GM12873 (cell line): ENCODE results near the gene OTULINL.

ENCODE experiments used
- CTCF ChIP-seq: IDR thresholded peaks from 2 replicates; pipeline ENCODE4 v1.5.1; 2012; ENCODE audit warnings: low read depth, mild to moderate bottlenecking, moderate library complexity, low read length, control low read depth; ENCODE audit not compliant: insufficient read depth; ENCODE audit errors: missing control alignments

OTULINL gene

GRCh38 chr5:14556015-14556414, 25.6 kb upstream of the OTULINL start:
- TF ChIP-seq CTCF = no peak

GRCh38 chr5:14557203-14557770, 24.3 kb upstream of the OTULINL start:
- no peak for TF ChIP-seq CTCF

- TF ChIP-seq CTCF = no peak
Measured at GRCh38 chr5:14557791-14558415, 23.7 kb upstream of the OTULINL start.

GRCh38 chr5:14560091-14560595, 21.4 kb upstream of the OTULINL start:
- no peak for TF ChIP-seq CTCF

GRCh38 chr5:14561741-14562140, 19.9 kb upstream of the OTULINL start:
- no peak for TF ChIP-seq CTCF

- TF ChIP-seq CTCF = no peak
Measured at GRCh38 chr5:14568333-14568732, 13.3 kb upstream of the OTULINL start.

- TF ChIP-seq CTCF = no peak
Measured at GRCh38 chr5:14569948-14570691, 11.5 kb upstream of the OTULINL start.
